GM18520 (cell line): ENCODE results near the gene LRRC74B.
"Not testable (repeated sequence)": the region's sequence is repeated elsewhere in the genome, so short reads cannot be mapped to it uniquely, and the experiment has no call there.

ENCODE experiments used
- ATAC-seq: cut with Tn5 transposase; IDR thresholded peaks from one replicate; pipeline ENCODE4 v1.9.1; 2021; ENCODE audit not compliant: unreplicated experiment

LRRC74B gene

DNA sequence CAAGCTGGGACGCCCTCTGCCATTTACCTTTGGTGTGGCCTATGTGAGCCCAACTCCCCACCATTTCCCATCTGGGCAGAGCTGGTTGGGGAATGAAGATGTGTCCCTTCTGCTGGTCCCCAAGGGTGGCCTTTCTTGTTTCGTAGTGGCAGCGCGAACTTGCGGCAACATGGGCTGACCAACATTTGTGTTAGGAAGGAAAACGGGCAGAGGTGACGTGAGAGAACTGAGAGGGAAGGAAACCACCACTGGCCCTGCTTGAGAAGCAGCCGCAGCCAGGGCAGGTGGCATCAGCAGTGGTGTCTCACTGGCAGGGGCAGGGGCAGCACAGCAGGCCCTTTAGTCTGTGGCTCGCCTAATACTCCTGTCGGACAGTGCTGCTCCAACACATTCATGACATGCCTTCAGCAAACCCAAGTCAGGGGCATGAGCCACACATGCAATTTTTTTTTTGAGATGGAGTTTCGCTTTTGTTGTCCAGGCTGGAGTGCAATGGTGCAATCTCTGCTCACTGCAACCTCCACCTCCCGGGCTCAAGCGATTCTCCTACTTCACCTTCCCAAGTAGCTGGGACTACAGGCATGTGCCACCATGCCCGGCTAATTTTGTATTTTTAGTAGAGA is 29.9 kb downstream of the LRRC74B start:
- no peak for ATAC-seq

DNA sequence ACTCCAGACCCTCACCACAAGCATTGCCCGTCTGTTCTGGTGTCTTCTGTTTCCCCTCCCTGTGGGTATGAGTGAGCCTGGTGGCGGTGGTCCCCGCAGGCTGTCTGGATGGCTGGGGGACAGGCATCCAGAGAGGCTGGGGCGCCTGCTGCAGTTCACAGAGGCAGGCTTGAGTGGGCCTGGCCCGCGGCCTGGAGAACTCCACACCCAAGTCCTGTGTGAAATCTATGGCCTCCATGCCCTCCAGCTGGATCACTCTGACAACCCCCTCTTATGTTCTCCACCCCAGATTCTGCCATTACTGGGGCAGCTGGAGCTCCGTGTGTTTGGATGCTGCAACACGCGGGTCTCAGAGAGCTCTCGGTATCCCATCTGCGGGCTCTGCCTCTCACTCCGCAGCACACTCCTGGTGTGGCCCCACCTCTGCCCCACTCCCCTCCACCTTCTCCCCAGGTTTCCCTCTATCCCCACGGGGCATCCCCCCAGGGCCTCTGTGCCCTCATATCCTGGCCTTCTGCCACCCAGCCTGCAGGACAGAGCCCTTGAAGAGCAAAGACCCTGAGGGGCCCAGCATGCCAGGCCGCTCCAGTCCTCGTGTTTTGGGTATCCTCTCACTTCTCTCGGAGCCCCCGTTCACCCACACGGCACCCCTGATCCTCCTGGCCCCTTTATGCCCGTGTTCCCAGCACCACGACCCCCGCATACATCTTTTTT is 31.3 kb downstream of the LRRC74B start:
- ATAC-seq: no peak

DNA sequence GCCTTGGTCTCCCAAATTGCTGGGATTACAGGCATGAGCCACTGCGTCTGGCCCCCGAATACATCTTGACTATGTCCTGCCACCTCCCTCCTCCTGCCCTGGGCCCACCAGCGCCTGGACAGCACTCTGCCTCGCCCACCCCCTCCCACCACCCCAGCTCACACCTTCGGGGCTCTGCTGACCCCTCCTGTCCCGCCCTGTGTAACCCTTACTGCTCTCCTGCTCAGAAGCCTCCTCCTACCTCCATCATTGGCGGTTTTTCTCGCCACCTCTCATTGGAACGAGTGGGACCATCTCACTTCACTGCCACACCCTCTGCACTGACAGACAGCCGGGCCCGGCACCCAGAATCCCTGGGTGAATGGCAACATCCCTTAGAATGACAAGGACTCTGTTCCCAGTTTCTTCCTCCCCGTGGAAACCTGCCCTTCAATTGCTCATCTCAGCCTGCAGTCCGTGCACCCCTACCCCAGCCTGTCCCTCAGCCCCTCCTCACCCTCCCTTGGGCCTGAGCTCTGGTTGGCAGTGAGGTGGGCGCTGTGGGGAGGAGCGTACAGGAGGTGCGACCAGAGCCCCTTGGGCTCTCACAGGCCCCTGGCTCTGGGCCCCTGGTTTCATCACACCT is 32.2 kb downstream of the LRRC74B start:
- ATAC-seq: no peak

DNA sequence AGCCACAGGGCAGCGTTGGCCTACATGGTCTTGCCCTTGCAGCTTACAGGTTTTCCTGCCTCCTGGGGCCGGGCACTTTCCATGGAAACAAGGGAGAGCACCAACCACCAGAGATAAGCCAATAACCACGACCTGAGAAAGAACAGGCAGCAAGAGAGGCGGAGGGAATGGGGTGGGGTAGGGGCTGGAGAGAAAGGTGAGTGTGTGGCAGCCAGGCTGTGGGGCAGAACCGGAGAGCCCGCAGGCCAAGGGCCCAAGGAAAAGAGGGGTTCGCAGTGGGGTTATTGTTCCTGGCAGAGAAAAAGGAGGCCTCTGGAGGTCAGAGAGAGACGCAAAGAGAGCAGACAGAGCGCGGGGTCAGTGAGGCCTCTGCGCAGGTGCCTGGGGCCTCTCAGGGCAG is 33.2 kb downstream of the LRRC74B start:
- ATAC-seq: no peak

DNA sequence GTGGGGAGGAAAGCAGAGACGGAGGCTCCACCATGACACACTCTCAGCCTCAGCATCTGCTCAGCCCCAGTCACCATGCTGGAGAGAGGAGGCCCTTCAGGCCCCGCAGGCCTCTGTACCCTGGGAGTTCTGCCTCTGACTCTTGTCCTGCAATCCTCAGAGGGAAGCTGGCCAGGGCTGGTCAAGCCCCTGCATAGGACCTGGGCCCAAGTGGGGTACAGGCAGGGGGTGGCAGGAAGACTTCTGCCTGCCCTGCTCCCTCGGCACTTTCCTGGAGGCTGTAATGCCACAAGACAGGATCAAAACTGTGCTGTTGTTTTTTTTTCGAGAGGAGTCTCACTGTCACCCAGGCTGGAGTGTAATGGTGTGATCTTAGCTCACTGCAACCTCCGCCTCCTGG is 33.7 kb downstream of the LRRC74B start:
- ATAC-seq: no peak

DNA sequence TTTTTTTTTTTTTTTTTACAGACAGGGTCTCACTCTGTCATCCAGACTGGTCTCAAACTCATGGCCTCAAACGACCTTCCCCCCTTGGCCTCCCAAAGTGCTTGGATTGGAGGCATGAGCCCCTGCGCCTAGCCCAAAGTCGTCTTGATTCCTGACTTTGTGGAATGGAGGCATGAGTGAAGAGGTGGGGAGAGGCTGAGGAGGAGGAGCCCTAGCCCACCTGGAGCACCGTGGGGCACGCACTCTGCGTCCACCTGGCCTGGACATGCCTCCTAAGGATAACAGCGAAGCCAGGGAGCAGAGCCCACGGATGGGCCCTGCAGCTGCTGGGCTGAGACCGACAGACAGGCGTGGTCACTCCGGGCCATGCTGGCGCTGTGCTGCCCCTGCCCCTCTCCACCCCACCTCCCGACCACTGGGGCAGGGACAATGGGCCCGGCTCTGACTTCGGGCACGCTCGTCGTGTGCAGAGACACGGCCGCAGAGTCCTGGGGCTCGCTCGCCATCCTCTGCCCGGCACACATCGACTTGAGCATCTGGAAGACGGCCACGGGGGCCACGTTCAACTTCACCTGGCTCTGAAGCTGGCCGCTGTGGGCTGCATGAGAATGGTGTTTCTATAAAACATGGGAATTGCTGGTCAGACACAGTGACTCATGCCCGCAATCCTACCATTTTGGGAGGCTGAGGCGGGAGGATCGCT is 34.8 kb downstream of the LRRC74B start:
- ATAC-seq: no peak

DNA sequence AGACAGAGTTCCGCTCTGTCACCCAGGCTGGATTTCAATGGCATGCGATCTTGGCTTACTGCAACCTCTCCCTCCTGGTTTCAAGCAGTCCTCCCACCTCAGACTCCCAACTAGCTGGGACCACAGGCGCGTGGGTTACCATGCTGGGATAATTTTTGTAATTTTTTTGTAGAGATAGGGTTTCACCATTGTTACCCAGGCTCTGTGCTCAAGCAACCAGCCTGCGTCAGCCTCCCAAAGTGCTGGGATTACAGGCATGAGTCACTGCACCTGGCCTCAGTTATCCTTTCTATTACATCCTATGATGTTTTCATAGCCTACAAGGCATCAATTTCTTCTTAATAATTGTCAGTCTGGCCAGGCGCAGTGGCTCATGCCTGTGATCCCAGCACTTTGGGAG is 36.5 kb downstream of the LRRC74B start:
- no peak for ATAC-seq

DNA sequence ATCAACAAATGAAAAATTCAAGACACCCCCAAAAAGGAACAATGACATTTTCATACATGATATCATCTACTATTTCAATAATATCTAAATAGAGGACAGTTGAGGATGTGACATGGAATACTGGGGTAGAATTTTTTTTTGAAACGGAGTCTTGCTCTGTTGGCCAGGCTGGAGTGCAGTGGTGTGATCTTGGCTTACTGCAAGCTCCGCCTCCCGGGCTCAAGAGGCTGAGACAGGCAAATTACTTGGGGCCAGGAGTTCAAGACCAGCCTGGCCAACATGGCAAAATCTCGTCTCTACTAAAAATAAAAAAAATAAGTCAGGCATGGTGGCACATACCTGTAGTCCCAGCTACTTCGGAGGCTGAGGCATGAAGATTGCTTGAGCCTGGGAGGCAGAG is 41.4 kb downstream of the LRRC74B start:
- ATAC-seq: no peak

DNA sequence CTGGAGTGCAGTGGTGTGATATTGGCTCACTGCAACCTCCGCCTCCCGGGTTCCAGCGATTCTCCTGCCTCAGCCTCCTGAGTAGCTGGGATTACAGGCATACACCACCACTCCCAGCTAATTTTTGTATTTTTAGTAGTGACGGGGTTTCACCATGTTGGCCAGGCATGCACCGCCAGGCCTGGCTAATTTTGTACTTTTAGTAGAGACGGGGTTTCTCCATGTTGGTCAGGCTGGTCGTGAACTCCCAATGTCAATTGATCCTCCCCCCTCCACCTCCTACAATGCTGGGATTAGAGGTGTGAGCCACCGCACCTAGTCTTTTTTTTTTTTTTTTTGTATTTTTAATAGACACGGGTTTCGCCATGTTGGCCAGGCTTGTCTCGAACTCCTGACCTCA is 42.2 kb downstream of the LRRC74B start:
- ATAC-seq: not testable (repeated sequence)

DNA sequence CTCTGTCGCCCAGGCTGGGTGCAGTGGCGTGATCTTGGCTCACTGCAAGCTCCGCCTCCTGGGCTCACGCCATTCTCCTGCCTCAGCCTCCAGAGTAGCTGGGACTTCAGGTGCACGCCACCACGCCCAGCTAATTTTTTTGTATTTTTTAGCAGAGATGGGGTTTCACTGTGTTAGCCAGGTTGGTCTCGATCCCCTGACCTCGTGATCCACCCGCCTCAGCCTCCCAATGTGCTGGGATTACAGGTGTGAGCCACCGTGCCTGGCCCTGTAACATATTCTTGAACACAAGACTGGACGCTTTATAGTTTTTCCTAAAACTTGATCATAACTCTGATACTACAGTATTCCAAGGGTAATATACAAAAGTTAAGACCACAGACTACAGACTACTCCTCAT is 45.5 kb downstream of the LRRC74B start:
- ATAC-seq: not testable (repeated sequence)

DNA sequence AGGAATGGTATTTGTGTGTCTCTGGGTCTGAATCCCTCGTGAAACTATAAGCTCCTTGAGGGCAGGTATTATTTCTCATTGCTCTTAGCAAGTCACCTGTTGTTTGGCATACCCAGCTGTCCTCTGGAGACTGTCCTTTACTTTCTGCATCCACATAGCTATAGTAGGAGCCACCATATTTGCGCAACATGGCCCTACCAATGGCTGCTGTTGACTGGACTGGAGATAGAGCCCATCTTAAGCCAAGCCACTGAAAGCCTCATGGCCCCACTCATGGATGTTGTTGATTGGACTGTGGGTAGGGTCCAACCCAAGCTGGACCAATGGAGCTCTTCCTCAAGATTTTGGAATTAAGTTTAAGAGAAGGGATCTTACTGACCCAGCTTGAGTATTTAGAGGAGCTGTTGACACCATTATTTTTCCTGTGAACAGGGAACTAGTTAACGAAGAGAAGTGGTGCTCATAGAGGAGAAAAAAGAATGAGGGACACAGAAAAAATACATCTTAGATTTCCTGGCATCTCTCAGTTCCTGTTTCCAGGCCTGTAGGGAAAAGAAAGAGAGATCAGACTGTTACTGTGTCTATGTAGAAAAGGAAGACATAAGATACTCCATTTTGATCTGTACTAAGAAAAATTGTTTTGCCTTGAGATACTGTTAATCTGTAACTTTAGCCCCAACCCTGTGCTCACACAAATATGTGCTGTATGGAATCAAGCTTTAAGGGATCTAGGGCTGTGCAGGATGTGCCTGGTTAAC is 47.2 kb downstream of the LRRC74B start:
- no peak for ATAC-seq

DNA sequence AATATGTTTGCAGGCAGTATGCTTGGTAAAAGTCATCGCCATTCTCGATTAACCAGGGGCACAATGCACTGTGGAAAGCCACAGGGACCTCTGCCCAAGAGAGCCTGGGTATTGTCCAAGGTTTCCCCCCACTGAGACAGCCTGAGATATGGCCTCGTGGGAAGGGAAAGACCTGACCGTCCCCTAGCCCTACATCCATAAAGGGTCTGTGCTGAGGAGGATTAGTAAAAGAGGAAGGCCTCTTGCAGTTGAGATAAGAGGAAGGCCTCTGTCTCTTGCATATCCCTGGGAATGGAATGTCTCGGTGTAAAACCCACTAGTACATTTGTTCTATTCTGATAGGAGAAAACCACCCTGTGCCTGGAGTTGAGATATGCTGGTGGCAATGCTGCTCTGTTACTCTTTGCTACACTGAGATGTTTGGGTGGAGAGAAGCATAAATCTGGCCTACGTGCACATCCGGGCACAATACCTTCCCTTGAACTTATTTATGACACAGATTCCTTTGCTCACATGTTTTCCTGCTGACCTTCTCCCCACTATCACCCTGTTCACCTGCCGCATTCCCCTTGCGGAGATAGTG is 47.9 kb downstream of the LRRC74B start:
- ATAC-seq: not testable (repeated sequence)

DNA sequence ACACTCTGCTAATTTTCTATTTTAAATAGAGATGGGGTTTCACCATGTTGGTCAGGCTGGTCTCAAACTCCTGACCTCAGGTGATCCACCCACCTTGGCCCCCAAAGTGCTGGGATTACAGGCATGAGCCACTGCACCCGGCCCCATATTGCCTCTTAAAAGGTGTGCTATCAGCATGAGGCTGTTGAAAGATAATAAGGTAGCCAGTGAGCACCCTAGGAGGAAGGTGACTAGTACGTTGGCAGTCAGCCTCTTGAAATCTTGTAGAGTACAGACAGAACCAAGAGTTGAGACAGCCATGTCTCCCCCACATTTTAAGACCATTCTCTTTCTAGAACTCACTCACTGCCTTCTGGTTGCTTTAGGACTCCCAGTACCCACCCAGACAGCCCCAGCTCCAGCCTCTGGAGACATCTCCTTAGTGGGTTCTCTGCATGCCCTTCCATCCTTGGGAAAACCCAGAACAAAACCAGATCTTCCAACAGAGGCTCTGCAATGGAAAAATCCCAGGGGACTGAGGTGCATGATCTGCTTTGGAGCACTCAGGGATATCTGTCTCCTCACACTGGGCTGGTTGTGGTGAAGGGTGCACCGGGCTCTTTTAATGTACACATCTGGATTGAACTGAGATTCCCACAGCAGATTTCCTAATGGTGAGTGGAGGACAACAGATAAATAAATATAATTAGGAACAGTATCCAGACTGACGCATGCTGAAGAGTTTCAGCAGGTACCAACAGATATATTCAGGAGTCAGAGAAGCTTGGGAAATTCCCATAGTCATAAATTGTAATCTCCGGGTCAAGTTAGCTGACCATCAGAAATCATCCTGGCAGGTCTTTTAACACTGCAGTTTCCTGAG is 49.4 kb downstream of the LRRC74B start:
- ATAC-seq: no peak

DNA sequence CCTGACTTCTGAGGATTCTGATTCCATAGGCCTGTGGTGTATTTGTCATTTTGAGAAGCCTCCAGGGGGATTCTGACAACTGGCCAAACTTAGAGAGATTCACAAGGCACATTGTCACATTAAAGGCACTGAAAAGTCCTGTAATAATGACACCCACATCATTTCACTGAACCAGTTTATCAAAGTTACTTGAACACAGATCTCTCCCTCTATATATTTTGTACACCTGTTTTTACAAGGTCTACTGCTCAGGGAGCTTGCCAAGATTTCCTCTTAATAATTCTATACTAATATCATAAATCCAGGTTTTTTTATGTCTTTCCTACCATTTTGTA is 50.0 kb downstream of the LRRC74B start:
- ATAC-seq: no peak

DNA sequence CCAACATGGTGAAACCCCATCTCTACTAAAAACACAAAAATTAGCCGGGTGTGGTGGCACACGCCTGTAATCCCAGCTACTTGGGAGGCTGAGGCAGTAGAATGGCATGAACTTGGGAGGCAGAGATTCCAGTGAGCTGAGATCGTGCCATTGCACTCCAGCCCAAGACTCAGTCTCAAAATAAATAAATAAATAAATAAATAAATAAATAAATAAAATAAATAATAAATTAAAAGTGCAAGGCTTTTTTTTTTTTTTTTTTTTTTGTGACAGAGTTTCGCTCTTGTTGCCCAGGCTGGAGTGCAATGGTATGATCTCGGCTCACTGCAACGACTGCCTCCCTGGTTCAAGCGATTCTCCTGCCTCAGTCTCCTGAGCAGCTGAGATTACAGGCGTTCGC is 51.1 kb downstream of the LRRC74B start:
- ATAC-seq: not testable (repeated sequence)

DNA sequence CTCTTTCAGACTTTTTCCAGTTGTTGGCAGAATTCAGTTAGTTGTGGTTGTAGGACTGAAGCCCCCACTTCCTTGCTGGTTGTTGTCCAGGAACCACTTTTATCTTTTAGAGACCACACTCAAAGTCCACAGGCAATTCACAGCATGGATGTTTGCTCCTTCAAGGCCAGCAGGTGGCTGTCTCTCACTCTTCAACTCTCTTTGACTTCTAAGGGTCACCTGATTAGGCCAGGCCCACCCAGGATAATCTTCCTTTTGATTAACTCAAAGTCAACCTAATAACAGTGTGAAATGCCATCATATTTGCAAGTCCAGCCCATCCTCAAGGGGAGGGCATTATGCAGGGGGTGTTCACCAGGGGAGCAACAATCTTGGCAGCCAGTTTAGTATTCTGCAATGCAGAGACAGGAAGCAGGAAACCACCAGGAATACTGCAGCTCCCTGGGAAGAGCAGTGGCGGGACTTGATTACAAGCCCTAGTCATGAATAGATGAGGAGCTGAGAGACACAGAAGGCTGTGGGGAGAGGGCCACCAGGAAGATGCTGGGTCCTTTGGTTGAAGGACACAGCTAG is 52.4 kb downstream of the LRRC74B start:
- ATAC-seq: no peak

DNA sequence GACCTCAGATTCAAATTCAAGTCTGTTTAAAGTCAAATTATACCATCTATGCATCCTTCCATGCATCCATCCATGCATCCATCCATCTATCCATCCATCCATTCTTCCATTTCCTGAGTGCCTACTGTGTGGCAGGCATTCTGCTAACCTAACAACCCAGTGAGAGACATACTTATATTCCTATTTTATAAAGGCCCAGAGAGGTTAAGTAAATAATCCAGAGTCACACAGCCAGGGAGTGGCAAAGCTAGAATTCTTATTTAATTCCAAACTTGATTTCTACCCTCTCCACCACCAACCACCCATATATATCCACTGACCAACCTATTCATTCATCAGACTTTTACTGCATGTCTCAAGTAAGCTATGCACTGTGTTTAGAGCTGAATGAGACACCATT is 53.8 kb downstream of the LRRC74B start:
- no peak for ATAC-seq

DNA sequence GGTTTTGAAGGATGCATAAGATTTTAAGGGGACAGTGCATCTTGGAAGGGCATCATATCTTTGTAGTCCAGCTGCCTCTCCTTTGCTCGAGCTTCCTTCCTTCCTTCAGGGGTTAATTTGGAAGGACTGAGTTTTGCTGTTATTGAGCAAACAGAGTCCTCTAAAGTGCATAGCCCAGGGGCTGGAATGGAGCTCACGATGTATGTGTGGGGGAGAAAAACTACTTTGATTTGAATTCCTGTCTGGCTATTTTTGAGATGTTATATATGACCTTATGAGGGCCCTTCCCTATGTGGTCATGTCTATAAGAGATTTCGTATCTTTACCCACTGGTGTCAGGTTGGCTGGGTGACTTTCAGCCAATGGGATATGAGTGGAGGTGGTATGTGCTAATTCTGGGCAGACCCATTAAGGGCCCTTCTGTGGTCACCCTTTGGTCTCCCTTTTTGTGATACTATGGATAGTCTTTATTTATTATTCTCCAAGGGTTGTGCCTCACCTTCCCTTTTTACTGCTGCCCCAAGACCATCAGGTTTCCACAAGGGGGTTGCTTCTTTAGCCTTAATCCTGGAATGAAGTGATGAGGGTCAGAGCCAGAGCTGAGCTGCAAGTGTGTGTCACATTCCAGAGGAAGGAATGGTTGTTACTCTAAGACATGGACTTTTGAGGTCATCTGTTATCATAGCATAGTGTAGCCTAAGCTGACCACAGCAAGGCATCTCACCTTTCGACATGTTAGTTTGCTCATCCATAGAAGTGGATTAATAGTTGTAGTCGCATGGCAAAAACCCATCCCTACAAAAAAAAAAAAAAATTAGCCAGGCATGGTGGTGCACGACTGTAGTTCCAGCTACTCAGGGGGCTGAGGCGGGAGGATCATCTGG is 54.6 kb downstream of the LRRC74B start:
- ATAC-seq: no peak
